Measurements from ENCODE around the gene DNAH11. TPM values are rescaled to one million over a fixed set of nuclear protein-coding genes. Genes with fewer than 3 reads are reported as not detected.
A peak's percentile ranks its signal among the peaks of the same experiment; 100 is the strongest.
"Not testable (repeated sequence)": the region's sequence is repeated elsewhere in the genome, so short reads cannot be mapped to it uniquely, and the experiment has no call there.

Gene DNAH11
- total RNA-seq, 4 donors from 2014 or later: 0.35 to 19.0 (median 3.2) TPM

DNA sequence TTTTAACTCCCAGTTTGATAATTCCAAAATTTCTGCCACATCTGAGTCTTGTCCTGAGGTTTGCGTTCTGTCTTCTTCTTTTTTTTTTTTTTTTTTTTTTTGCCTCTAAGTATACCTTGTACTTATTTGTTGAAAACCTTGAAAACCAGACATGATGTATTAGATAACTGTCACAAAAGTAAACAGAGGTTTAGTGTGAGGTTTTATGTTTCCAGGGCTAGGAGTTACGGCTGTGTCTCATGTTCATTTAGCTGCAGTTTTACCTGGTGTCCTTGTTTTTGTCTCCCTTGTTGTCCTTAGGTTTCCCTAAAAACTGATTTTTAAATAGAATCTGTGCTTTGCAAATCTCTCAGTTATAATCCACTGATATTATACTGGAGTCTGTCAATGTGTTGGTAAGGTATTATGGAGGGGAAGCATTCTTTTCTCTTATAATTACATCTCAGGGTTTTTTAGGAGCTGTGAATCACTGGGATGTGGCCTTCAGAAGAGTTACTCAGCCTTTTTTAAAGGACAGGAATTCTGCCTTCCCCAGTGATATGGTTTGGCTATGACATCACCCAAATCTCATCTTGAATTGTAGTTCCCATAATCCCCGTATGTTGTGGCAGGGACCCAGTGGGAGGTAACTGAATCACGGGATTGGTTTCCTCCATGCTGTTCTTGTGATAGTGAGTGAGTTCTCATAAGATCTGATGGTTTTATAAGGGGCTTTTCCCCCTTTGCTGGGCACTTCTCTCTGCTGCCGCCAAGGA, 307.9 kb downstream of the DNAH11 start:
- H3K27ac ChIP-seq: no peak overlapping the region
- no peak for DNase-seq
- H3K4me1 ChIP-seq: no peaks in the 10 kb centered on the region
- no peaks in the 10 kb centered on the region for H3K27me3 ChIP-seq
- no peaks in the 10 kb centered on the region for H3K36me3 ChIP-seq
- no peaks in the 10 kb centered on the region for H3K9me3 ChIP-seq
- TF ChIP-seq, protein P1, sequence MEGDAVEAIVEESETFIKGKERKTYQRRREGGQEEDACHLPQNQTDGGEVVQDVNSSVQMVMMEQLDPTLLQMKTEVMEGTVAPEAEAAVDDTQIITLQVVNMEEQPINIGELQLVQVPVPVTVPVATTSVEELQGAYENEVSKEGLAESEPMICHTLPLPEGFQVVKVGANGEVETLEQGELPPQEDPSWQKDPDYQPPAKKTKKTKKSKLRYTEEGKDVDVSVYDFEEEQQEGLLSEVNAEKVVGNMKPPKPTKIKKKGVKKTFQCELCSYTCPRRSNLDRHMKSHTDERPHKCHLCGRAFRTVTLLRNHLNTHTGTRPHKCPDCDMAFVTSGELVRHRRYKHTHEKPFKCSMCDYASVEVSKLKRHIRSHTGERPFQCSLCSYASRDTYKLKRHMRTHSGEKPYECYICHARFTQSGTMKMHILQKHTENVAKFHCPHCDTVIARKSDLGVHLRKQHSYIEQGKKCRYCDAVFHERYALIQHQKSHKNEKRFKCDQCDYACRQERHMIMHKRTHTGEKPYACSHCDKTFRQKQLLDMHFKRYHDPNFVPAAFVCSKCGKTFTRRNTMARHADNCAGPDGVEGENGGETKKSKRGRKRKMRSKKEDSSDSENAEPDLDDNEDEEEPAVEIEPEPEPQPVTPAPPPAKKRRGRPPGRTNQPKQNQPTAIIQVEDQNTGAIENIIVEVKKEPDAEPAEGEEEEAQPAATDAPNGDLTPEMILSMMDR (IDR thresholded peaks at IDR 0.05): no peak
- no peak for TF ChIP-seq POLR2A (IDR thresholded peaks at IDR 0.05)
- no peak overlapping the region for H3K4me3 ChIP-seq

DNA sequence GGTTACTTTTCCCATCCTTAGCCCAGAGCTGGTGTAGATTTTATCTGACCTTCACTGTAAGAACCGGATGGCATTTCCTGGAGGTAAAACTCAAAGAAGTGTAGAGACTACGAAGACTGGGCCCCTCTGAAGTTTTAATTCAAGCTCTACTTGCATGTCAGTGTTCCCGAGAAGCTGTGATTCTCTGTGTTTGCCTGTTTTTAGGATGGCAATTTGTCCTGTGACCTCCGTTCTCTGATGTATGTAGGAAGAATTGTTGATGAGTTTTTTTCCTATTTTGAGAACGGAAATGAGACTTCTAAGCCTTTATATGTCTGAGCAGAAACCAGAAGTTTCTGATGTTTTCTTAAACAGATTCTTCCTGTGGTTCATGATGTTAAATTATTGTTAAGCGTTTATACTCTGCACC, 308.7 kb downstream of the DNAH11 start:
- Histone ChIP-seq H3K9me3 (no peaks in the 10 kb centered on the region), H3K4me3 (no peak overlapping the region), H3K27ac (no peak overlapping the region), H3K36me3 (no peaks in the 10 kb centered on the region), H3K27me3 (no peaks in the 10 kb centered on the region), H3K4me1 (no peaks in the 10 kb centered on the region)
- no peak for DNase-seq
- TF ChIP-seq, protein P1 (IDR thresholded peaks at IDR 0.05): no peak
- no peak for TF ChIP-seq POLR2A (IDR thresholded peaks at IDR 0.05)

DNA sequence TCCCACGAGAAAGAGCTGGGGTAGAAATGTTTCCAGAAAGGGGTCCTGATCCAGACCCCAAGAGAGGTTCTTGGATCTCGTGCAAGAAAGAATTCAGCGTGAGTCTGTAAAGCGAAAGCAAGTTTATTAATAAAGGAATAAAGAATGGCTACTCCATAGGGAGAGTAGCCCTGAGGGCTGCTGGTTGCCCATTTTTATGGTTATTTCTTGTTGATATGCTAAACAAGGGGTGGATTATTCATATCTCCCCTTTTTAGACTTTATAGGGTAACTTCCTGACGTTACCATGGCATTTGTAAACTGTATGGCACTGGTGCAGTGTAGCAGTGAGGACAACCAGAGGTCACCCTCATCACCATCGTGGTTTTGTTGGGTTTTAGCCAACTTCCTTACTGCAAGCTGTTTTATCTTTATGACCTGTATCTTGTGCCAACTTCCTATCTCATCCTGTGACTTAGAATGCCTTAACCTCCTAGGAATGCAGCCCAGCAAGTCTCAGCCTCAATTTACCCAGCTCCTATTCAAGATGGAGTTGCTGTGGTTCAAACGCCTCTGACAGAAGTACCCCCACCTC, 322.9 kb downstream of the DNAH11 start:
- peak in 1 of 3 donors; percentile 62 for DNase-seq

DNA sequence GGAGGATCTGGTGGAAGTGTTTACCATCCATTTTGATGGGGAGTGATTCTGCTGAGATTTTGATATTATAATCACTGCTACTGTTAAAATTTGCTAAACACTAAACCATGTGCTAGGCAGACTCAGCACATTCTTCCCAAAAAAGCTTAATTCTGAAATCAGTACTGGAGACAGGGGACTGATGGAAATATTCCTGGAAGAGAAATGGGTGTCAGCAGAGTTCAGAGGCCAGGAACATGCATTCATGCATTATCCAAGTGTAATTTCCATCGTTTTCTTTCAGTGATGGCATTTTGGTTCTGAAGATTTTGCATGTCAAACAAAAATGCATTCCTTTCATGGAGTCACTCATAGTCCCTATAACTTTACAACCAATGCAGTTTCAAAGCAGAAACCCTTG, 323.9 kb downstream of the DNAH11 start:
- Histone ChIP-seq H3K27ac (no peak overlapping the region), H3K9me3 (no peaks in the 10 kb centered on the region), H3K4me1 (peaks cover 0 to 4% (median 0%) of the 10 kb centered on the region in 4 donors), H3K4me3 (no peak overlapping the region), H3K27me3 (no peaks in the 10 kb centered on the region), H3K36me3 (no peaks in the 10 kb centered on the region)
- TF ChIP-seq POLR2A (IDR thresholded peaks at IDR 0.05): no peak
- TF ChIP-seq, protein P1 (IDR thresholded peaks at IDR 0.05): no peak
- no peak for DNase-seq

More for the DNA sequence above, 322.9 kb downstream of the DNAH11 start:
- H3K4me1 ChIP-seq, H3K4me3 ChIP-seq, H3K27ac ChIP-seq, H3K27me3 ChIP-seq, H3K9me3 ChIP-seq, H3K36me3 ChIP-seq: not testable (repeated sequence)

DNA sequence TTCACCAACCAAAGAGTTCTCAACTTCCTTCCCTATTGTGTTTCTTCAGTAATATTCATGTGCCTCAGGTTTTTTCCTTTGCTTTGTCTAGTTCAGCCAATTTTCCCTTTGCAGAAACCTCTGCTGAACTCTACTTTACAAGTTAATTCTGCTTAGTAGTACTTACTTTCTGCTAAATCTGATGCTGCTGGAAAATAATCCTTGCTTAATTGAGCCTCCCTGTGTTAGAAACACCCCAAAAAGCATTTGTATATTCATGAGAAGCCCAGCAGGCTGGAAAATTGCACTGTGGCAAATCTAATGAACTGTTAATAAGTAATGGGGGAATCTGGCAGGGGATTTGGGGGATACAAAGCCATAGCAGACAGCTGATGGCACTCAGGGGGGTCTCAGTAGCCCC, 324.4 kb downstream of the DNAH11 start:
- no peak overlapping the region for H3K27ac ChIP-seq
- H3K27me3 ChIP-seq: no peaks in the 10 kb centered on the region
- no peak for TF ChIP-seq POLR2A (IDR thresholded peaks at IDR 0.05)
- TF ChIP-seq, protein P1 (IDR thresholded peaks at IDR 0.05): no peak
- no peak for DNase-seq
- no peaks in the 10 kb centered on the region for H3K36me3 ChIP-seq
- H3K4me1 ChIP-seq: peaks cover 0 to 4% (median 0%) of the 10 kb centered on the region in 4 donors
- no peak overlapping the region for H3K4me3 ChIP-seq
- no peaks in the 10 kb centered on the region for H3K9me3 ChIP-seq

DNA sequence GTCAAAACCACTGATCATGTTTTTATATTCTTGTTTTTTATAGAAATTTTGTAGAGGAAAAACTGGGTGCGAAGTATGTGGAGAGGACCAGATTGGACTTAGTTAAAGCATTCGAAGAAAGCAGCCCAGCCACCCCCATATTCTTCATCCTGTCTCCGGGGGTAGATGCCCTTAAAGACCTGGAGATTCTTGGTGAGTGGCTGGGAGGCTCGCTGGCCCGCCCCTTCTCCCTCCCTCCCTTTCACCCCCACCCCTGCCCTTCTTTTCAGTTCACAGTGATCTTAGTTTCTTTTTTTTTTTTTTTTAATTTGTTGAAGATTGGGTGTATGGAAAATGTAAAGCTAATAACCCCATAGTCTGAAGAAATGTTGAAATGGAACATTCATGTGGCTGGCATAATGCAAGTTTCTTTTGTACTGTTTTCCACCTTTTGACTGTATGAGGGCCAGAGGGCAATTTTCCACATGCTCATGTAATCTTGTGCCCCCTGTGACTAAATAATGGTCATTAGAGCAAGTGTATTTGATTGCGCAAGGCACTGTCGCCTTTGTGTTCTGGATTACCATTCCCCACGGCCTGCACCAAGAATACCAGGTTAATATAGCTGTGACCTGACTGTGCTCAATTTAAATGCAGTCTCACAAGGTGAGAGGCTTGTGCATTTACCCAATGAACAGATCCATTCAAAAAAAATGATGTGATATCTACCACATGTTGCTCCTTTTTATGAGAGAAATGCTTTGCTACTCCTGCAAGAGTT, 325.2 kb downstream of the DNAH11 start:
- no peaks in the 10 kb centered on the region for H3K27me3 ChIP-seq
- H3K4me3 ChIP-seq: no peak overlapping the region
- H3K36me3 ChIP-seq: no peaks in the 10 kb centered on the region
- no peak for DNase-seq
- peaks cover 0 to 4% (median 0%) of the 10 kb centered on the region in 4 donors for H3K4me1 ChIP-seq
- no peaks in the 10 kb centered on the region for H3K9me3 ChIP-seq
- H3K27ac ChIP-seq: no peak overlapping the region
- TF ChIP-seq POLR2A (IDR thresholded peaks at IDR 0.05): no peak
- TF ChIP-seq, protein P1 (IDR thresholded peaks at IDR 0.05): no peak
